ENCODE results near the gene PLA2G4C.

DNA sequence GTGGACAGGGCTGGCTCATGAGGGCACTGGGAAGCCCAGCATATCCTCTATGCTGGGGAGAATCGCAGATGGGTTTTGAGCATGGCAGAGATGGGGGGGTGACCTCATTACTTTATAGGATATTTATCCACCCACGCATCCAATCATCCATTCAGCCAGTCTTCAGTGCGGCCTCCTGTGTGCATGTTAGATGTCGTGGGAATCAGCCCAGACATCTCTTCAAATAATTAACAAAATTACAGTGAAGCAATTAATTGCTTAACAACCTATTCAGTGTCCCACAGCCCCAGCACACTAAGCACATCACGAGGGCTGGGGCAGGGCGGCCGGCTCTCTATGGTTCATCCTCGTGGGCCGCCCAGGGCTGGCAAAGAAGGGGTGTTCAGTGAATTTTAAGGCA, 38.0 kb upstream of the PLA2G4C start:
- TF ChIP-seq MAX (IDR thresholded peaks at IDR 0.05) (no peak), ATF3 (IDR thresholded peaks at IDR 0.05) (no peak), REST (IDR thresholded peaks at IDR 0.05) (no peak), EGR1 (IDR thresholded peaks at IDR 0.05; ENCODE audit: low read depth in 2 of 2) (no peak), GABPA (IDR thresholded peaks at IDR 0.05 in 1 of 2, conservative IDR thresholded peaks at IDR 0.05 in 1 of 2) (no peak), TAF1 (conservative IDR thresholded peaks at IDR 0.05) (no peak), ZBTB33 (IDR thresholded peaks at IDR 0.05) (no peak), RAD21 (IDR thresholded peaks at IDR 0.05) (no peak), YY1 (IDR thresholded peaks at IDR 0.05) (no peak), JUND (IDR thresholded peaks at IDR 0.05) (no peak), SP1 (IDR thresholded peaks at IDR 0.05) (no peak), HNF4A (conservative IDR thresholded peaks at IDR 0.05) (no peak)
- TF ChIP-seq, protein P1, sequence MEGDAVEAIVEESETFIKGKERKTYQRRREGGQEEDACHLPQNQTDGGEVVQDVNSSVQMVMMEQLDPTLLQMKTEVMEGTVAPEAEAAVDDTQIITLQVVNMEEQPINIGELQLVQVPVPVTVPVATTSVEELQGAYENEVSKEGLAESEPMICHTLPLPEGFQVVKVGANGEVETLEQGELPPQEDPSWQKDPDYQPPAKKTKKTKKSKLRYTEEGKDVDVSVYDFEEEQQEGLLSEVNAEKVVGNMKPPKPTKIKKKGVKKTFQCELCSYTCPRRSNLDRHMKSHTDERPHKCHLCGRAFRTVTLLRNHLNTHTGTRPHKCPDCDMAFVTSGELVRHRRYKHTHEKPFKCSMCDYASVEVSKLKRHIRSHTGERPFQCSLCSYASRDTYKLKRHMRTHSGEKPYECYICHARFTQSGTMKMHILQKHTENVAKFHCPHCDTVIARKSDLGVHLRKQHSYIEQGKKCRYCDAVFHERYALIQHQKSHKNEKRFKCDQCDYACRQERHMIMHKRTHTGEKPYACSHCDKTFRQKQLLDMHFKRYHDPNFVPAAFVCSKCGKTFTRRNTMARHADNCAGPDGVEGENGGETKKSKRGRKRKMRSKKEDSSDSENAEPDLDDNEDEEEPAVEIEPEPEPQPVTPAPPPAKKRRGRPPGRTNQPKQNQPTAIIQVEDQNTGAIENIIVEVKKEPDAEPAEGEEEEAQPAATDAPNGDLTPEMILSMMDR (IDR thresholded peaks at IDR 0.05; ENCODE audit: low read depth, low read length, missing input control): no peak

Measured in liver (tissue), 3 donors.